ENCODE data around the gene RETN.

RETN gene

GRCh38 chr19:7674010-7675005, 5.5 kb downstream of the RETN start:
- Histone ChIP-seq H3K9ac (no peak overlapping the region), H3K27me3 (peaks cover 14% of the 10 kb centered on the region), H3K9me3 (peaks cover 7% of the 10 kb centered on the region; the same call in 1 of the 2 replicates), H3K36me3 (no peaks in the 10 kb centered on the region), H3K4me1 (peaks cover 72% of the 10 kb centered on the region), H3K4me3 (no peak overlapping the region), H4K20me1 (peaks cover 20% of the 10 kb centered on the region), H3K27ac (no peak overlapping the region), H3K4me2 (peak overlapping the region; percentile 32)
- TF ChIP-seq Cebpa-rat (IDR thresholded peaks at IDR 0.05): no peak

DNA sequence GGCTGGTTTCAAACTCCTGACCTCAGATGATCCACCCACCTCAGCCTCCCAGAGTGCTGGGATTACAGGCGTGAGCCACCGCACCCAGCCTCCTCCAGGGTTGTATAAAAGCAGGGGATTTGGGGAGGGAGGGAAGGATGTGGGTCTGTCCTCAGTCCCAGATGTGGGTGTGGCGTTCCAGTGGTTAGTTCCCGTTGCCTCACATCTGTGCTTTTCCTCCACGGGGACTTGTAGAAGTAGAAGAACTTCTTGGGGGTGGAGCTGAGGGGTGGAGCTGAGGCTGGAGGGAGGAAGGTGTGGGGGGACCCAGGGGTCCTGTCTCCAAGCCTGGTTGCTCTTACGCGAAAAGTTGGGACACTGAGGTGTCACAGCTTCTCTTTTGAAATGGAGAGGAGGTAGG, 7.5 kb downstream of the RETN start:
- H4K20me1 ChIP-seq: peaks cover 20% of the 10 kb centered on the region
- peaks cover 14% of the 10 kb centered on the region for H3K27me3 ChIP-seq
- H3K4me2 ChIP-seq: peak overlapping the region; percentile 96
- TF ChIP-seq Cebpa-rat (IDR thresholded peaks at IDR 0.05): peak; percentile 80
- H3K4me3 ChIP-seq: peak overlapping the region; percentile 40
- H3K27ac ChIP-seq: no peak overlapping the region
- H3K9me3 ChIP-seq: peaks cover 7% of the 10 kb centered on the region; the same call in 1 of the 2 replicates
- H3K36me3 ChIP-seq: no peaks in the 10 kb centered on the region
- peaks cover 68% of the 10 kb centered on the region for H3K4me1 ChIP-seq
- no peak overlapping the region; the same call in 1 of the 2 replicates for H3K9ac ChIP-seq

- Histone ChIP-seq H3K4me1 (peaks cover 73% of the 10 kb centered on the region), H3K9ac (peak within 1 kb of the TSS; percentile 18; the same call in 1 of the 2 replicates), H3K9me3 (peaks cover 7% of the 10 kb centered on the region; the same call in 1 of the 2 replicates), H3K27me3 (peaks cover 14% of the 10 kb centered on the region), H3K4me3 (peak within 1 kb of the TSS; percentile 40), H3K4me2 (peak within 1 kb of the TSS; percentile 96), H4K20me1 (peaks cover 21% of the 10 kb centered on the region), H3K36me3 (no peaks in the 10 kb centered on the region), H3K27ac (no peak within 1 kb of the TSS)
- no peak for TF ChIP-seq Cebpa-rat (IDR thresholded peaks at IDR 0.05)
Measured at GRCh38 chr19:7676854-7677253, 8.0 kb downstream of the RETN start, which contains the start of gene MCEMP1. TSS of gene MCEMP1 (plus strand) at chr19:7677090. CDS start at chr19:7677121, 31 bp downstream.

DNA sequence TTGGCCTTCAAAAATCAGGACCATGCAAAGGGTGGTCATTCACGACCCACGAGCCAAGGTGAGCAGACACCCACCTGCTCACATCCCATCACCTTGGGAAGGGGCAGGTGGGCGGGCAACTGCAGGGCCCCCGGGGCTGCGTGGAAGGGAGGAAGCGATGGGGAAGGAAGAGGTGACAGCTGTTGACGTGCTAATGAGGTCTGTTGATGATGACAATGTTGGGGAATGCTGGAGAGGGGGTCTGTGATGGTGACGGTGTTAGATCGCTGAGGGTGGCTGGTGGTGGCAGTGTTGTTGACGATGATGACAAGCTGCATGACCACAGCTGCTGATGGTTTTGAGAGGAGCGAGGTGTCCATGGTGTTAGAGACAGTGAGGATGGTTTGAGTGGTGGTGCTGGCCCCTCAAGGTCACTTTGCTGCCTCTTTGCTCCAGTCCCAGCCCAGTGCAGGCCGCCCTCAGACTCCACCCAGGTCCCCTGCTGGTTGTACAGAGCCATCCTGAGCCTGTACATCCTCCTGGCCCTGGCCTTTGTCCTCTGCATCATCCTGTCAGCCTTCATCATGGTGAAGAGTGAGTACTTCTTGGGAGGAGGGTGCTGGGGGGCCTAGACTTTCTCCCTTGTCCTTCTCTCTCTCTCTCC, 8.9 kb downstream of the RETN start:
- Histone ChIP-seq H3K9me3 (peaks cover 7% of the 10 kb centered on the region; the same call in 1 of the 2 replicates), H3K4me1 (peaks cover 81% of the 10 kb centered on the region), H3K27me3 (peaks cover 14% of the 10 kb centered on the region), H3K4me3 (no peak overlapping the region), H3K27ac (no peak overlapping the region), H3K4me2 (peak overlapping the region; percentile 96), H4K20me1 (peaks cover 30% of the 10 kb centered on the region), H3K9ac (no peak overlapping the region), H3K36me3 (peaks cover 9% of the 10 kb centered on the region)
- no peak for TF ChIP-seq Cebpa-rat (IDR thresholded peaks at IDR 0.05)

DNA sequence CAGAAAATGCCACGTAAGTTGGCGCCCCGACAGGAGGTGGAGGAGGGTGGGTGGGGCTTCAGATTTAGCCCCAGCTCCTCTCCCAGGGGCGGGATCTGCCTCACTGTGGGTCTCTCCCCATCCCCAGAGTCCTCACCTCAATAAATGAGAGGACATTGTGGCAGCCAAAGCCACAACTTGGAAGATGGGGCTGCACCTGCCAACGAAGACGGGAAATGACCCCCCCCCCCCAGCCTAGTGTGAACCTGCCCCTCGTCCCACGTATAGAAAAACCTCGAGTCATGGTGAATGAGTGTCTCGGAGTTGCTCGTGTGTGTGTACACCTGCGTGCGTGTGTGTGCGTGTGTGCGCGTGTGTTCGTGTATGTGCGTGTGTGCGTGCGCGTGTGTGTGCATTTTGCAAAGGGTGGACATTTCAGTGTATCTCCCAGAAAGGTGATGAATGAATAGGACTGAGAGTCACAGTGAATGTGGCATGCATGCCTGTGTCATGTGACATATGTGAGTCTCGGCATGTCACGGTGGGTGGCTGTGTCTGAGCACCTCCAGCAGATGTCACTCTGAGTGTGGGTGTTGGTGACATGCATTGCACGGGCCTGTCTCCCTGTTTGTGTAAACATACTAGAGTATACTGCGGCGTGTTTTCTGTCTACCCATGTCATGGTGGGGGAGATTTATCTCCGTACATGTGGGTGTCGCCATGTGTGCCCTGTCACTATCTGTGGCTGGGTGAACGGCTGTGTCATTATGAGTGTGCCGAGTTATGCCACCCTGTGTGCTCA, 10.3 kb downstream of the RETN start:
- H3K4me3 ChIP-seq: no peak overlapping the region
- H3K36me3 ChIP-seq: peaks cover 22% of the 10 kb centered on the region
- no peak overlapping the region for H3K27ac ChIP-seq
- H3K9me3 ChIP-seq: 0 out of 2 replicates have a peak, but pooled peaks cover 2% of the 10 kb centered on the region
- TF ChIP-seq Cebpa-rat (IDR thresholded peaks at IDR 0.05): no peak
- peaks cover 44% of the 10 kb centered on the region for H4K20me1 ChIP-seq
- no peak overlapping the region for H3K9ac ChIP-seq
- peaks cover 14% of the 10 kb centered on the region for H3K27me3 ChIP-seq
- H3K4me2 ChIP-seq: peak overlapping the region; percentile 96
- H3K4me1 ChIP-seq: peaks cover 76% of the 10 kb centered on the region

DNA sequence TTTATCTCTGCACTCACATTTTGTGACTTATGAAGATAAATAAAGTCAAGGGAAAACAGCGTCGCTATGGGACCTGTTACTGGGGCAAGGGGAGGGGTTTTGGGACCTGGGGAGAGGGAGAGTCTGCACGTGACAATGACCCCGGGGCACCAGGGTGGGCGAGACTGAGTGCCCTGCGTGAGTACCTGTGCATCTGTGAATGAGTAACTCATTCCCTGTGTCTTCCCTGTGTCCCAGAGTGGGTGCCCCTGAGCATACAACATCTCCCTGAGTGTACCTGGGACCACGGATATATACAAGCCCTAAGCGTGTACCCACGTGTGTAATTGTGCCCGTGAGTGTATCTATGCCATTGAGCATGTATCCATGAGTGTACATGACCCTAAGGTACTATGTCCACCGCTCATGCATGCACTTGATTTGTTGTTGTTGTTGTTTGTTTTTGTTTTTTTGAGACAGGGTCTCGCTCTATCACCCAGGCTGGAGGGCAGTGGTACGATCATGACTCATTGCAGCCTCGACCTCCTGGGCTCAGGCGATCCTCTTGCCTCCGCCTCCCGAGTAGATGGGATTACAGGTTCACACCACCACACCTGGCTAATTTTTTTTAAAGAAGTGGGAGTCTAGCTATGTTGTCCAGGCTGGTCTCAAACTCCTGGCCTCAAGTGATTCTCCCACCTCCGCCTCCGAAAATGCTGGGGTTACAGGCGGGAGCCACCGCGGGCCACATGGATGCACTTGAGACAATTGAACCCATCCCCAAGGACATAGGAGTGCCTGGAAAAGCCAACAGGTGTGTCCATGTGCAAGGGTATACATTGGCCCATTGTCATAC, 11.1 kb downstream of the RETN start:
- H3K4me1 ChIP-seq: peaks cover 68% of the 10 kb centered on the region
- H3K4me3 ChIP-seq: peak overlapping the region; percentile 99
- H3K27me3 ChIP-seq: peaks cover 14% of the 10 kb centered on the region
- H4K20me1 ChIP-seq: peaks cover 52% of the 10 kb centered on the region
- H3K9ac ChIP-seq: peak overlapping the region; percentile 96; the same call in 1 of the 2 replicates
- peak overlapping the region; percentile 96 for H3K4me2 ChIP-seq
- no peaks in the 10 kb centered on the region for H3K9me3 ChIP-seq
- no peak for TF ChIP-seq Cebpa-rat (IDR thresholded peaks at IDR 0.05)
- H3K27ac ChIP-seq: peak overlapping the region; percentile 94; the same call in 1 of the 2 replicates
- H3K36me3 ChIP-seq: peaks cover 31% of the 10 kb centered on the region

- peaks cover 60% of the 10 kb centered on the region for H3K4me1 ChIP-seq
- peaks cover 14% of the 10 kb centered on the region for H3K27me3 ChIP-seq
- peaks cover 60% of the 10 kb centered on the region for H4K20me1 ChIP-seq
- no peak for TF ChIP-seq Cebpa-rat (IDR thresholded peaks at IDR 0.05)
- H3K27ac ChIP-seq: peak within 1 kb of the TSS; percentile 94
- no peaks in the 10 kb centered on the region for H3K9me3 ChIP-seq
- H3K36me3 ChIP-seq: peaks cover 38% of the 10 kb centered on the region
- peak within 1 kb of the TSS; percentile 99 for H3K4me3 ChIP-seq
- H3K4me2 ChIP-seq: peak within 1 kb of the TSS; percentile 96
- H3K9ac ChIP-seq: peak within 1 kb of the TSS; percentile 96
Measured at GRCh38 chr19:7680606-7681339, 11.9 kb downstream of the RETN start, which contains the start of gene TRAPPC5. TSS of gene TRAPPC5 (plus strand) at chr19:7680833. CDS start at chr19:7682254, 1,421 bp downstream.

Measured in BLaER1 (cell line).